HepG2 (cell line): ENCODE results near the gene SEMA3E. TPM values are rescaled to one million over a fixed set of nuclear protein-coding genes. Genes with fewer than 3 reads are reported as not detected.

Source experiments
- ATAC-seq: fragments of 200-7000 bp; cut with Tn5 transposase; 3 replicates; pipeline ENCODE4 v1.9.1; 2020; ENCODE audit warnings: mild to moderate bottlenecking, moderate library complexity
- BruUV-seq: library from RNA; stranded (reverse); fragments of 400-500 nt; replicated peaks from 2 replicates; lab custom pipeline; 2021; lab: Mats Ljungman, UMichigan
- CTCF ChIA-PET: fragments of 300-600 bp; formaldehyde crosslinking; extraction: SDS; loops from one replicate; lab custom pipeline; 2021; ENCODE audit warnings: low total read pairs, inconsistent platforms, low intra/inter-chr PET ratio; lab: Yijun Ruan, JAX
- POLR2A ChIA-PET: fragments of 350-600 bp; sonication (Branson Sonifier 250); formaldehyde crosslinking; loops from one replicate; lab custom pipeline; 2020; ENCODE audit warnings: antibody characterized with exemption, inconsistent platforms; lab: Yijun Ruan, JAX
- DNase-seq: peaks from one replicate; pipeline ENCODE4 v3.0.0-alpha.2; 2015; ENCODE audit warnings: low spot score
- FAIRE-seq: peaks from 3 replicates; lab custom pipeline; 2011; peaks lifted over from hg19 to GRCh38; lab: Jason Lieb, UNC
- H2AFZ ChIP-seq: one replicate; pipeline ENCODE4 v1.6.1; 2011; ENCODE audit warnings: low read length, inconsistent platforms
- H3K27ac ChIP-seq: fragments of 300-600 bp; 3 replicates; pipeline ENCODE4 v1.8.0; 2011; ENCODE audit warnings: mixed run types, mild to moderate bottlenecking, mixed read lengths, low read length, inconsistent platforms; ENCODE audit not compliant: insufficient read depth; ENCODE audit errors: extremely low read length
- H3K27me3 ChIP-seq, 2 experiments: fragments of 200-600 bp in 1 of 2; 2 replicates in 1 of 2; 3 replicates in 1 of 2; pipeline versions ENCODE4 v1.6.0 to v1.8.0; 2011; ENCODE audit warnings: low read length in 2 of 2, mild to moderate bottlenecking in 2 of 2, moderate library complexity in 2 of 2, inconsistent platforms in 1 of 2; ENCODE audit not compliant: insufficient read depth in 2 of 2, control insufficient read depth in 1 of 2
- H3K36me3 ChIP-seq, 2 experiments: fragments of 200-600 bp in 1 of 2; replicated peaks in 1 of 2; 2 replicates in 1 of 2; 3 replicates in 1 of 2; pipeline versions ENCODE4 v1.5.1 to v1.8.0; 2011; ENCODE audit warnings: low read length in 2 of 2, inconsistent platforms in 1 of 2; ENCODE audit not compliant: insufficient read depth in 2 of 2, control insufficient read depth in 1 of 2
- H3K4me1 ChIP-seq: 2 replicates; pipeline ENCODE4 v1.5.1; 2012; ENCODE audit warnings: low read length, inconsistent platforms; ENCODE audit not compliant: insufficient read depth
- H3K4me2 ChIP-seq: 2 replicates; pipeline ENCODE4 v1.6.0; 2011; ENCODE audit warnings: low read depth, low read length, inconsistent platforms
- H3K4me3 ChIP-seq, 3 experiments: fragments of 200-600 bp in 1 of 3; sonication (generic), shearing (Covaris generic) in 1 of 3; replicated peaks in 1 of 3; 2 replicates each; pipeline ENCODE4 v1.5.1; 2011 to 2016; ENCODE audit warnings: low read length in 3 of 3, inconsistent platforms in 2 of 3, low read depth in 2 of 3, mild to moderate bottlenecking in 2 of 3, control low read depth in 1 of 3, mixed read lengths in 1 of 3; ENCODE audit not compliant: insufficient read depth in 1 of 3
- H3K79me2 ChIP-seq: one replicate; pipeline ENCODE4 v1.6.1; 2011; ENCODE audit warnings: low read length, inconsistent platforms; ENCODE audit not compliant: insufficient read depth
- H3K9ac ChIP-seq: 2 replicates; pipeline ENCODE4 v1.6.0; 2011; ENCODE audit warnings: mild to moderate bottlenecking, low read depth, low read length, inconsistent platforms; ENCODE audit not compliant: insufficient read depth
- H3K9me3 ChIP-seq: 2 replicates; pipeline ENCODE4 v1.5.1; 2012; ENCODE audit warnings: mild to moderate bottlenecking, low read length
- H4K20me1 ChIP-seq: 2 replicates; pipeline ENCODE4 v1.6.0; 2011; ENCODE audit warnings: inconsistent platforms, mild to moderate bottlenecking, low read length, moderate library complexity; ENCODE audit not compliant: insufficient read depth
- FOXC1 ChIP-seq: sonication (generic); formaldehyde crosslinking; IDR thresholded peaks from 2 replicates; pipeline ENCODE4 v1.8.0; 2022; ENCODE audit warnings: mild to moderate bottlenecking, missing genetic modification reagents, borderline replicate concordance
- HMG20B ChIP-seq: conservative IDR thresholded peaks from 2 replicates; pipeline ENCODE4 v1.6.1; 2016; ENCODE audit warnings: missing genetic modification reagents, missing compliant biosample characterization
- HNRNPH1 ChIP-seq: fragments of 200-400 bp; formaldehyde crosslinking; optimal IDR thresholded peaks from 2 replicates; pipeline ENCODE3; 2017; ENCODE audit warnings: mild to moderate bottlenecking, low read depth, low read length
- REXO4 ChIP-seq: sonication (generic); formaldehyde crosslinking; IDR thresholded peaks from 2 replicates; pipeline ENCODE4 v1.8.0; 2022; ENCODE audit warnings: missing genetic modification reagents, mild to moderate bottlenecking, borderline replicate concordance
- YEATS4 ChIP-seq: sonication (generic); formaldehyde crosslinking; IDR thresholded peaks from 2 replicates; pipeline ENCODE4 v1.4.0; 2020; ENCODE audit warnings: missing genetic modification reagents, borderline replicate concordance
- ZNF205 ChIP-seq: IDR thresholded peaks from 2 replicates; pipeline ENCODE4 v1.6.1; 2018; ENCODE audit warnings: missing biosample characterization, missing genetic modification reagents
- ZNF451 ChIP-seq: sonication (generic); formaldehyde crosslinking; IDR thresholded peaks from 2 replicates; pipeline ENCODE4 v1.5.0; 2020; ENCODE audit warnings: mild to moderate bottlenecking, missing genetic modification reagents
- ZNF557 ChIP-seq: sonication (generic); formaldehyde crosslinking; IDR thresholded peaks from 2 replicates; pipeline ENCODE4 v1.4.0; 2020; ENCODE audit warnings: missing genetic modification reagents
- ZNF839 ChIP-seq: sonication (generic); formaldehyde crosslinking; IDR thresholded peaks from 2 replicates; pipeline ENCODE4 v1.4.0; 2020; ENCODE audit warnings: missing genetic modification reagents, mild to moderate bottlenecking, borderline replicate concordance
- WGBS: methylation state at CpG from one replicate; pipeline ENCODE4 v1.1.6; 2017; ENCODE audit warnings: low lambda C conversion rate; 5-methylcytosine and 5-hydroxymethylcytosine counted together
- in situ Hi-C: cut with HindIII; loops from 2 replicates; pipeline ENCODE4 v1.10.0; 2017; ENCODE audit warnings: low pct_unique_long_range_greater_than_20kb; ENCODE audit not compliant: extremely low pct_ligation_motif_present
- intact Hi-C: fragments of 100-400 bp; cut with micrococcal nuclease; formaldehyde crosslinking; loops from one replicate; pipeline ENCODE4 v1.10.0; 2022; ENCODE audit not compliant: unreplicated experiment
- polyA plus RNA-seq, 8 experiments: library from polyadenylated mRNA; depleted of rRNA in 3 of 8; stranded (reverse) in 7 of 8; unstranded in 1 of 8; fragments of >200 nt; fragmentation: Illumina TruSeq in 4 of 8; extraction: Trizol in 4 of 8; gene quantifications; 2 replicates each; pipeline versions ENCODE4 v1.2.1 to v1.2.3, GENCODE V29; 2011 to 2016; ENCODE audit warnings: low read depth in 4 of 8, missing spikeins in 1 of 8, mixed read lengths in 1 of 8; ENCODE audit not compliant: insufficient read depth in 1 of 8
- total RNA-seq, 5 experiments: library from RNA; depleted of rRNA; stranded (reverse); fragments of >200 nt; fragmentation: Illumina TruSeq; extraction: Trizol; gene quantifications; 2 replicates each; pipeline ENCODE4 v1.2.3, GENCODE V29; 2016; ENCODE audit warnings: low read depth in 1 of 5
- TF ChIP-seq, protein P1 (sequence below): IDR thresholded peaks from 2 replicates; pipeline ENCODE4 v1.6.1; 2016
- TF ChIP-seq, protein P2 (sequence below): sonication (generic); formaldehyde crosslinking; IDR thresholded peaks from 2 replicates; pipeline ENCODE4 v1.4.0; 2020; ENCODE audit warnings: missing genetic modification reagents, borderline replicate concordance
- TF ChIP-seq, protein P3 (sequence below): IDR thresholded peaks from 2 replicates; pipeline ENCODE4 v1.6.1; 2016

SEMA3E gene
- total and polyA plus RNA-seq, 2 of the 13 experiments (the other 11 are each of a cell fraction or from before 2014, with no cell fraction given): not detected

DNA sequence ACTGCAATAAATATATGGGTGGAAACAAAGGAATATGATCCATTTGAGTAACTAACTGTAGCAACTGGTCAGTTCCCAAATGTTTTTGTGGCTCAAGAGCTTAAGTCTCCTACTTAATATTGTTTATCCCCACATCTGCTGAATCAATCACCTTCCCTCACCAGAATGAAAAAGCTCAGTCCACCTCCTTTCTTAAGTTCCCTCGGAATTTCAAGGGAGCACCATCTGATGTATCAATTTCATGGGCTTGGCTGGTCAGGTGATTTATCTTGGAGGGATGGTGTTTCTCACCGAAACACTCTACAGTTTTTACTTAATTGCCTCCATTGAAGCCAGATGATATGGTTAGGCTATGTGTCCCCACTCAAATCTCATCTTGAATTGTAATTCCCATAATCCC is 176.6 kb downstream of the SEMA3E start:
- in situ Hi-C loops (no loop called here), intact Hi-C loops (no loop called here)
- Histone ChIP-seq H3K4me3 (no peak overlapping the region), H3K4me2 (no peak overlapping the region), H3K27ac (no peak overlapping the region), H3K79me2 (no peaks in the 10 kb centered on the region), H2AFZ (no peak overlapping the region), H3K27me3 (no peaks in the 10 kb centered on the region), H4K20me1 (no peaks in the 10 kb centered on the region), H3K9me3 (no peaks in the 10 kb centered on the region), H3K9ac (no peak overlapping the region), H3K36me3 (no peaks in the 10 kb centered on the region), H3K4me1 (no peaks in the 10 kb centered on the region)
- FAIRE-seq (no peak), DNase-seq (no peak), ATAC-seq (no peak)
- ChIA-PET POLR2A (no interaction called here), CTCF (no interaction called here)
- 2% methylated on average over 2 of the region's 2 CpGs for WGBS
- BruUV-seq: no TSS peak
- no peak for TF ChIP-seq HNRNPH1
- no peak for TF ChIP-seq REXO4 (CRISPR knock-in tag)
- no peak for TF ChIP-seq YEATS4 (CRISPR knock-in tag)
- TF ChIP-seq HMG20B: no peak
- TF ChIP-seq, protein P1, sequence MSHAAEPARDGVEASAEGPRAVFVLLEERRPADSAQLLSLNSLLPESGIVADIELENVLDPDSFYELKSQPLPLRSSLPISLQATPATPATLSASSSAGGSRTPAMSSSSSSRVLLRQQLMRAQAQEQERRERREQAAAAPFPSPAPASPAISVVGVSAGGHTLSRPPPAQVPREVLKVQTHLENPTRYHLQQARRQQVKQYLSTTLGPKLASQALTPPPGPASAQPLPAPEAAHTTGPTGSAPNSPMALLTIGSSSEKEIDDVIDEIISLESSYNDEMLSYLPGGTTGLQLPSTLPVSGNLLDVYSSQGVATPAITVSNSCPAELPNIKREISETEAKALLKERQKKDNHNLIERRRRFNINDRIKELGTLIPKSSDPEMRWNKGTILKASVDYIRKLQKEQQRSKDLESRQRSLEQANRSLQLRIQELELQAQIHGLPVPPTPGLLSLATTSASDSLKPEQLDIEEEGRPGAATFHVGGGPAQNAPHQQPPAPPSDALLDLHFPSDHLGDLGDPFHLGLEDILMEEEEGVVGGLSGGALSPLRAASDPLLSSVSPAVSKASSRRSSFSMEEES (CRISPR knock-in tag): no peak
- TF ChIP-seq ZNF557 (CRISPR knock-in tag): no peak
- TF ChIP-seq FOXC1: no peak
- TF ChIP-seq ZNF205: no peak
- TF ChIP-seq, protein P2, sequence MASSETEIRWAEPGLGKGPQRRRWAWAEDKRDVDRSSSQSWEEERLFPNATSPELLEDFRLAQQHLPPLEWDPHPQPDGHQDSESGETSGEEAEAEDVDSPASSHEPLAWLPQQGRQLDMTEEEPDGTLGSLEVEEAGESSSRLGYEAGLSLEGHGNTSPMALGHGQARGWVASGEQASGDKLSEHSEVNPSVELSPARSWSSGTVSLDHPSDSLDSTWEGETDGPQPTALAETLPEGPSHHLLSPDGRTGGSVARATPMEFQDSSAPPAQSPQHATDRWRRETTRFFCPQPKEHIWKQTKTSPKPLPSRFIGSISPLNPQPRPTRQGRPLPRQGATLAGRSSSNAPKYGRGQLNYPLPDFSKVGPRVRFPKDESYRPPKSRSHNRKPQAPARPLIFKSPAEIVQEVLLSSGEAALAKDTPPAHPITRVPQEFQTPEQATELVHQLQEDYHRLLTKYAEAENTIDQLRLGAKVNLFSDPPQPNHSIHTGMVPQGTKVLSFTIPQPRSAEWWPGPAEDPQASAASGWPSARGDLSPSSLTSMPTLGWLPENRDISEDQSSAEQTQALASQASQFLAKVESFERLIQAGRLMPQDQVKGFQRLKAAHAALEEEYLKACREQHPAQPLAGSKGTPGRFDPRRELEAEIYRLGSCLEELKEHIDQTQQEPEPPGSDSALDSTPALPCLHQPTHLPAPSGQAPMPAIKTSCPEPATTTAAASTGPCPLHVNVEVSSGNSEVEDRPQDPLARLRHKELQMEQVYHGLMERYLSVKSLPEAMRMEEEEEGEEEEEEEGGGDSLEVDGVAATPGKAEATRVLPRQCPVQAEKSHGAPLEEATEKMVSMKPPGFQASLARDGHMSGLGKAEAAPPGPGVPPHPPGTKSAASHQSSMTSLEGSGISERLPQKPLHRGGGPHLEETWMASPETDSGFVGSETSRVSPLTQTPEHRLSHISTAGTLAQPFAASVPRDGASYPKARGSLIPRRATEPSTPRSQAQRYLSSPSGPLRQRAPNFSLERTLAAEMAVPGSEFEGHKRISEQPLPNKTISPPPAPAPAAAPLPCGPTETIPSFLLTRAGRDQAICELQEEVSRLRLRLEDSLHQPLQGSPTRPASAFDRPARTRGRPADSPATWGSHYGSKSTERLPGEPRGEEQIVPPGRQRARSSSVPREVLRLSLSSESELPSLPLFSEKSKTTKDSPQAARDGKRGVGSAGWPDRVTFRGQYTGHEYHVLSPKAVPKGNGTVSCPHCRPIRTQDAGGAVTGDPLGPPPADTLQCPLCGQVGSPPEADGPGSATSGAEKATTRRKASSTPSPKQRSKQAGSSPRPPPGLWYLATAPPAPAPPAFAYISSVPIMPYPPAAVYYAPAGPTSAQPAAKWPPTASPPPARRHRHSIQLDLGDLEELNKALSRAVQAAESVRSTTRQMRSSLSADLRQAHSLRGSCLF (CRISPR knock-in tag): no peak
- no peak for TF ChIP-seq ZNF451 (CRISPR knock-in tag)
- TF ChIP-seq ZNF839 (CRISPR knock-in tag): no peak
- TF ChIP-seq, protein P3, sequence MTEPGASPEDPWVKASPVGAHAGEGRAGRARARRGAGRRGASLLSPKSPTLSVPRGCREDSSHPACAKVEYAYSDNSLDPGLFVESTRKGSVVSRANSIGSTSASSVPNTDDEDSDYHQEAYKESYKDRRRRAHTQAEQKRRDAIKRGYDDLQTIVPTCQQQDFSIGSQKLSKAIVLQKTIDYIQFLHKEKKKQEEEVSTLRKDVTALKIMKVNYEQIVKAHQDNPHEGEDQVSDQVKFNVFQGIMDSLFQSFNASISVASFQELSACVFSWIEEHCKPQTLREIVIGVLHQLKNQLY (CRISPR knock-in tag): no peak
